ENCODE data around the gene BPI.
"Not testable (repeated sequence)": the region's sequence is repeated elsewhere in the genome, so short reads cannot be mapped to it uniquely, and the experiment has no call there.

The BPI gene

DNA sequence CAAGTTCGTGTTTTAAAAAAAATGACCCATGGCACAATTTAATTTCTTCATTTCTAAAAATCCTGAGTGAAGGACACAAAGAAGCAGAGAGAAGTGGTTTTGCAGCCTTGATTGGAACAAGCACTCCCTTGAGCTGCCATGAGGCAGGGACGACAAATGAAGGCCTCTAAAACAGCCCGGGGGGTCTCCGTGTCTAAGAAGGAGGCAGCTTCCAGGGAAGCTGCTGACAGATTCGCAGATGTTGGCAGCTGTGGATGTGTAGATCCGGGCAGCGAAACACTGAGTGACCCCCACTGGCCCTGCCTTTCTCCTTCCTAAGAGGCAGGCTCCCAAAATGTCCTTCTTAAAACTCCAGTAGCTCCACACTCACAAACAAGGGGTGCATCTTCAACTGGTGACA, 32.8 kb downstream of the BPI start:
- no peak for DNase-seq (ENCODE audit: low spot score)

DNA sequence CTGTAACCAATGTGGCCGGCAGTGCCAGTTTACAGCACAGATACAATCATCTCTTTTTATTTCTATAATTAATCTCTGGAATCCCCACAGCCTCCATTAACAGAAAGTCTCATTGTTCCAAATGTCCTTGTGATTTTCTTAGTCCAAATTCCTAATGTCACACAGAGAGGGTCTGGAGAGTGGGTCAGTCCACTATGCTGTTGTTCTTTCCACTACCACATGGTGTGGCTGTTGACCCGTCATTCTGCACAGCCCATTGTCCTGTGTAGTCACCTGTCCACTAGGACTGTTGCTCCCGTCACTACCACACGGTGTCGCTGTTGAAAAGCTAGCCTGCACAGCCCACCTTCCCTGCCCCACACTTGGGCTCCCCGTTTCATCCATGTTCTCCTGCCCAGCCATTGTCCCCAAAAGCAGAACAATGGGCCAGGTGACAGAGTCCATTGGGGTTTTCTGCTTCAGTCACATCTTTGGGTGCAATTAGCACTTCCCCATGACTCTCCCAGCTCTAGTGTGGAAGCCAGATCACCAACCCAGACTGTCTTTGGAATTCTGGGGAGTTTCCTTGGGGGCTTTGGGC, 33.7 kb downstream of the BPI start:
- no peak for DNase-seq (ENCODE audit: low spot score)

DNA sequence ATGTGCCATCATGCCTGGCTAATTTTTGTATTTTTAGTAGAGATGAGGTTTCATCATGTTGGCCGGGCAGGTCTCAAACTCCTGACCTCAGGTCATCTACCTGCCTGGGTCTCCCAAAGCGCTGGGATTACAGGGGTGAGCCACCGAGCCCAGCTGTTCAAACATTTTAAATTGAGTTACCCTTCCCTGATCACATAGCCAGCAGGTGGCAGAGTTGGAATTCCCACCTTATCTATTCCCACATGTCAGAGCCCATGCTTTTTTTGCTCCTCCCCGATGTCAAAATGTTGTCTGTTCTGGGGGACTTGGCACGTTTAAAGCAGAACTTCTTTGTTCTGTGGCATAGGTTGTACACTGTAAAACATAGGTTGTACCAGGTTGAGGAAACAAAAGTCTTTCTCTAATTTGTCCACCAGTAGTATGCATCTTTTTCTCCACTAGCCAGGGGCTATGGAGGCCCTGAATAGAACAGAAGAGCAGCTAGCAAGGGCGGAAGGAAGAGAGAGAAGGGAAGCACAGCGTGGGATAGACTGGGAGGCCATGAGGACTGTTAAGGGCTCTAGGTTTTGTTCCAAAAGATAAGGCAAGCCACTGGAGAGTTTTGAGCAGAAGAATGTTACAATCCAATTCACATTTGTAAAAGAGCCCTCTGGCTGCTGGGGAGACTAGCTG, 35.0 kb downstream of the BPI start:
- DNase-seq (ENCODE audit: low spot score) = no peak

DNA sequence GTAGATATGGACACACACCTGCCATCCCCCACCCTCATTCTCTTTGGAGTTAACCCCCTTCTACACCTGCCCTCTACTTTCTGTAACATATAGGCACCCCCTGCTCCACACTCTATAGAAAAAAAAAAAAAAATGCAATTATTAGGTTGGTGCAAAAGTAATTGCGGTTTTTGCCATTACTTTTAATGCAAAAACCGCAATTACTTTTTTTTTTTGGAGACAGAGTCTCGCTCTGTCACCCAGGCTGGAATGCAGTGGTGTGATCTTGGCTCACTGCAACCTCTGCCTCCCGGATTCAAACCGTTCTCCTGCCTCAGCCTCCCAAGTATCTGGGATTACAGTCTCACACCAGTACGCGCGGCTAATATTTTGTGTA, 35.6 kb downstream of the BPI start:
- DNase-seq (ENCODE audit: low spot score) = not testable (repeated sequence)

- no peak for DNase-seq (ENCODE audit: low spot score)
Observed at GRCh38 chr20:38339997-38340396, 36.0 kb downstream of the BPI start.

- no peak for DNase-seq (ENCODE audit: low spot score)
Observed at GRCh38 chr20:38340693-38341092, 36.7 kb downstream of the BPI start.

DNA sequence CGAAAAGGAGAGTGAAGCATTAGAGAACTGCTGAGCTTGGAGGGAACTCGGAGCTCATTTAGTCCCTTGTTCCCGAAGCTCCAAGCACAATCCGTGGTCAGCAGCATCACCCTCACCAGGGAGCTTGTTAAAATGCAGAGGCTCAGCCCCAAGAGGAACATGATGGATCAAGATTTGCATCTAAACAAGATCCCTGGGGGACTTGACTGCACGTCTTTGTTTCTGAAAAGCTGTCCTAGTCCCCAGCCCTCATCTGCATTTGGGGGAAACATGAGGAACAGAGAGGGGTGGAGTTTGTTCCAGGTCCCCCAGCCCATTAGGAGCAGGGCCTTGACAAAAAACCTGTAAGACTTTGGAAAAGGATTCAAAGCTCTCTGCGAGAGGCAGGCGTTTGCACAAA, 38.3 kb downstream of the BPI start:
- no peak for DNase-seq (ENCODE audit: low spot score)

- DNase-seq (ENCODE audit: low spot score) = no peak
Observed at GRCh38 chr20:38342713-38343310, 38.9 kb downstream of the BPI start.

DNA sequence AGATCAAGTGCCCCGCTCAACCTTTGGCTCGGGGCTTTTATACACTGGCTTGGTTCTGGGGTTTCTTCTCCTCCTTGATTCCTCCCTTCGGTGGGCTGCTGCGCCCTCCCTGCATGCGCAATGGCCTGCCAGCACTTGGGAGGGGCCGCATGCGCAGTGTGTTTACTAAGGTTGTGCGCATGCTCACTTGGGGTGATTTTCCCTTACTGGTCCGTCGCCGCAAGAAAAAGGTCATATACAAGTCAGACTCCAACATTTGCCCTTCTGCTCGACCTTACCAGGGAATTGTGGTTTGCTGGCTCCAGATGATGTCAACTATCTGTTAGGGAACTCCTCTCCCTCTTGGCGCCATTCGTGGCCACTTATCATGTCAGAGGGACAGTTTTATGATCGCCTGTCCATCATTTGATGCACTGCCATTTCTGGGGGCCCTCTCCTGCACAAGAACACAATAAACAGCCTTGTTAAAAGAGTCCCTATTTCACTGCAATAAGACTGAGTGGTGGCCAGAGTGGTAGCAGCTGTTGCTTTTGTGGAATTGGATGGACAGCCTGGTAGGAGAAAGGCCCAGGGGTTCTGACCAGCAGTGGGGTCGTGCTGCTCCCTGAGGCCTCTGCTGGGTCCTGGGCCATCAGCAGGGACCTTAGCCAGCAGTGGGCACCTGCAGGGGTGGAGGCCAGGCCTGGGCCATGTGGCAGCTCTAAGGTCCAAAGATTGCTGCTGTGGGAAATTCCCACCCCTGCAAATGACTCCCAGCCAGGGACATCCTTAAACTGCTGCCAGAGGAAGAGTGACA, 39.6 kb downstream of the BPI start:
- DNase-seq (ENCODE audit: low spot score) = no peak

GRCh38 chr20:38344107-38344701, 40.2 kb downstream of the BPI start:
- DNase-seq (ENCODE audit: low spot score) = no peak

DNA sequence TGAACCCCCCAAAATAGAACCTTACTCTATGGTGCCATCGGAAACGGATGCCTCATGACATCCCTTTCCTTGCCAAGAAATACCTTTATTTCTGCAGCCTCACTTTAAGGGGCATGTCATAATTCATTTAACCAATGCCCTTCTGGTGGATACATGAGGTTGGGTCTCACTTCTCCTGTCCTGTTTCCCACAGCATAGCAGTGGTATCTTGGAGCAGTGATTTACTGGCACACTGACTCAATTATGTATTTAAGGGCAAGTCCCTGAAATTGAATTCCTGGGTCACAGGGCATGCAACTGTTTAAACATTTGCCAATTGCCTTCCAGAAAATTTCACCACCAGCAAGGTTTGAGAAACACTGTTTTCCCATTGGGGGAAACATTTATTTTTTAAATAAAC, 41.7 kb downstream of the BPI start:
- DNase-seq (ENCODE audit: low spot score) = no peak

DNA sequence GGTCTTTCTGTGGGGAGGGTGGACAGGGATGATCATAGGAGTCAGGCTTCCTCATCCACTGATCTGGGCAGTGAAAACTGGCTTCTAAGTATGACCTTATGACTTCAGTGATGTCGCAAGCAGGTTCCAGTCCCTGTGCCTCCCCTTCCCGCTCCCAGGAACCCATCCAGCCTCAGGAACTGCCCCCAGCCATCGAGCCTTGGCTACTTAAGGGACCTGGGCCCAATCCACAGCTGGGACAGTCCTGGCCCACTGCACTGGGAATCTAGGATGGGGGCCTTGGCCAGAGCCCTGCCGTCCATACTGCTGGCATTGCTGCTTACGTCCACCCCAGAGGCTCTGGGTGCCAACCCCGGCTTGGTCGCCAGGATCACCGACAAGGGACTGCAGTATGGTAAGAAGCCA, 42.3 kb downstream of the BPI start, which contains the start of gene LBP:
TSS of gene LBP (plus strand) at position 236 of the 405 bp plus-strand sequence. CDS start at position 271, 35 bp downstream.
- no peak for DNase-seq (ENCODE audit: low spot score)

DNA sequence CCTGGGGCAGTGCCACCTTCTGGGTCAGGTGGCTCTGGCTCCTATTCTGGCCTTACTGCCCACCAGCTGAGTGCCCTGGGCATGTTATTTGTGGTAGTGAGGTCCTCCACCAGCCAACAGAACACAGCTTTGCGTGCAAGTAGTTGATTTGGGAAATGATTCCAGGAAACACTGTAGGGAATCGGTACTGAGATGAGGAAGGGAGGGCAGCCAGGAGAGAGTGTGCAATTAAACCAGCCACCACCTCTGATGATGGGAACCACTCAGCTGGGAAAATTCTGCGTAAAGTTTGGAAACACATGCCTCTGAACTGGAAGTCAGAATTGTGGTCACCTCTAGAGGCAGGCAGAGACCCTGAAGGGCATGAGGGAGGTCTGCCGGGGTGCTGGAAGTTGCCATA, 42.8 kb downstream of the BPI start:
- DNase-seq (ENCODE audit: low spot score) = no peak

- DNase-seq (ENCODE audit: low spot score) = no peak
Observed at GRCh38 chr20:38349856-38350255, 45.9 kb downstream of the BPI start.

- no peak for DNase-seq (ENCODE audit: low spot score)
Observed at GRCh38 chr20:38350879-38351775, 47.2 kb downstream of the BPI start.

DNA sequence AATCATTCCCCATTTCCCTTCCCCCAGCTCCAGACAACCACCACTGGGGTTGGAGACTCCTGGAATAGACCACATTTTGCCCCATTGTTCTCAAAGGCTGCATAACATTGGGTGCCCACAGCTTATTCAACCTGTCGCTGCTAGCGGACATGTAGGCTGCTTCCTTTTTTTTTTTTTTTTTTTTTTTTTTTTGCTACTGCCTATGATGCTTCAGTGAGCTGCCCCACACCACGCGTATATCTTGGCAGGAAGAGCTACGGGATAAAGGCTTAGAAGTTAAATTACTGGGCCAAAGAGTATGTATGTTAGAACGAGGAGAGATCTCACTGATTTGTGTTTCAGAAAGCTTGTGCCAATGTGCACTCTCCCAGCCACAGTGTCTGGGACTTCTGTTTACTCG, 49.4 kb downstream of the BPI start:
- DNase-seq (ENCODE audit: low spot score) = no peak

DNA sequence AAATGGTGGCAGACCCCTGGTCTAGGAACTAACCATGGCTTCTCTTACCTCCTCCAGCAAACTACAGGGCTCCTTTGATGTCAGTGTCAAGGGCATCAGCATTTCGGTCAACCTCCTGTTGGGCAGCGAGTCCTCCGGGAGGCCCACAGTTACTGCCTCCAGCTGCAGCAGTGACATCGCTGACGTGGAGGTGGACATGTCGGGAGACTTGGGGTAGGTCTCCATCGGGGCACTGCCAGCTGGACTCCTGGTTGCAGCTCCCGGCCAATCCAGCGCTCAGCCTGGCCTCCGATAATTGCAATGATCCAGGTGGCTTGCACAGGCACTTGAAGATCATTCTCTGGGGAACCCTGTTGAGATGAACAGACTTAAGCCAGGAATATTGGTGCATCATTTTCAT, 50.3 kb downstream of the BPI start:
- DNase-seq (ENCODE audit: low spot score) = no peak

DNA sequence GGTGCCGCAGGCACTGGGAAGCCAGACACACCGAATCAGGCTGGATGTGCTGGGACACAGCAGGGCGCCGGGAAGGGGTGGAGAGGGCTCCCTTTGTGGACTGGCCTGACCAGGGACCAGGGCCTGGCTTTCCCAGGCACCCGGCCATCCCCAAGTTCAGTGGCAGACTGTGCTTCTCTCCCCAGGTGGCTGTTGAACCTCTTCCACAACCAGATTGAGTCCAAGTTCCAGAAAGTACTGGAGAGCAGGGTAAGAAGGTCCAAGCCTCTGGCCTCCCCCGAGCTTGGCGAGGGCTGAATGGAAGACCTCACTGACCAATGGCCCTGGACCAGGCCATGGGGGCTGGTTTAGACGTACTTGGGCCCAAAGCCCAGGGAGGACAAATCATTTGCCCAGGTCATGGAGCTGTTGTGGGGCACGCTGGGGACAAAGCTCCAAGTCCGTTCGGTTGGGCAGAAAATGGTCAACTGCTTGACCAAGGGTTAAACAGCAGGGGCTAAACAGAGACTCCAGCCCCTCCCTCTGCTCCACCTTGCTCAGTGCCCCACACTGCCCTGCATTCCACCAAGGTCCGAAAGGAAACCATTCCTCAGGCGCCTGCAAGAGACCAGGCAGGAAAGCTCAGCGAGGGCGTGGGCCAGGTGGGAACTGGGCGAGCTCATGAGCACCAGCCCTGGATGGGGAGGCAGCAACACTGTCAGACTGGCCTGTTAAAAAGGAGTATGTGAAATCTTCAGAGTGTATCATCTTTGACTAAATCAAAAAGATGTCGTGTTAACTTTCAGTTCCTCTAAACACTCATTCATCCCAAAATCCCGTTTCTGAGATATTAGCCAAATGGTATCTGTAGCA, 51.4 kb downstream of the BPI start:
- no peak for DNase-seq (ENCODE audit: low spot score)

GRCh38 chr20:38357653-38358207, 53.8 kb downstream of the BPI start:
- no peak for DNase-seq (ENCODE audit: low spot score)

- DNase-seq (ENCODE audit: low spot score) = no peak
Observed at GRCh38 chr20:38358556-38358955, 54.6 kb downstream of the BPI start.
